A549 treated with CpdA at 1 μM for 4 hours (cell line): ENCODE results near the gene SLC16A6. TPM values are rescaled to one million over a fixed set of nuclear protein-coding genes. Genes with fewer than 3 reads are reported as not detected.

Experiments used
- total RNA-seq: library from RNA; stranded (reverse); fragments of 200-300 nt; extraction: Qiagen RNA extraction; gene quantifications from 5 replicates; pipeline ENCODE4 v1.2.3, GENCODE V29; 2022; ENCODE audit warnings: low read depth

Gene SLC16A6
- total RNA-seq, result 0.37 to 0.68 TPM (median 0.51 TPM) in 5 replicates

GRCh38 chr17:68290955-68291835 lies at the start of gene SLC16A6, which contains the start of gene ARSG:
Gene SLC16A6, minus strand, starts transcription at chr17:68291127. Its CDS starts 12,807 bp downstream, at chr17:68278320.
Gene ARSG, plus strand, starts transcription at chr17:68291495. Its CDS starts 15,999 bp downstream, at chr17:68307494.

GRCh38 chr17:68247445-68248198 lies 43.3 kb downstream of the SLC16A6 start, which contains the start of gene AMZ2:
Gene AMZ2, plus strand, starts transcription at chr17:68248043. Its CDS starts 2,145 bp downstream, at chr17:68250188.

Other genes with a start within 250 kb of the SLC16A6 start
- 108 to 115 TPM (median 110 TPM) in 5 replicates for gene AMZ2, start 43.1 kb downstream of the SLC16A6 start, total RNA-seq
- 1.3 to 1.5 TPM (median 1.5 TPM) in 5 replicates for gene ARSG, start 368 bp upstream of the SLC16A6 start, total RNA-seq
- 7.4 to 12.1 TPM (median 10.3 TPM) in 5 replicates for gene WIPI1, start 166.4 kb upstream of the SLC16A6 start, total RNA-seq
- gene PRKAR1A, start 221.3 kb upstream of the SLC16A6 start, total RNA-seq, result 129 to 178 TPM (median 174 TPM) in 5 replicates